Adrenal gland (tissue), 12 donors: ENCODE measurements around the gene OPRL1. TPM values are rescaled to one million over a fixed set of nuclear protein-coding genes. Genes with fewer than 3 reads are reported as not detected.

Experiments
- DNase-seq, 7 donors: peaks; one replicate each; pipeline ENCODE4 v3.0.0-alpha.2; 2019 to 2020
- H3K27ac ChIP-seq, 5 donors: fragments of 200-600 bp; sonication (generic) in 4 of 5; 1 replicate in 3 of 5; 2 replicates in 2 of 5; pipeline versions ENCODE4 v1.5.1 to v1.8.0; 2016 to 2020; ENCODE audit warnings: mild to moderate bottlenecking in 1 of 5
- H3K27me3 ChIP-seq: fragments of 200-600 bp; 2 replicates; pipeline ENCODE4 v1.8.0; 2021
- H3K36me3 ChIP-seq, 2 donors: fragments of 200-600 bp; replicated peaks in 1 of 2; 1 replicate in 1 of 2; 2 replicates in 1 of 2; pipeline versions ENCODE4 v1.5.1 to v1.8.0; 2018 to 2022
- H3K4me1 ChIP-seq, 2 donors: fragments of 200-600 bp; replicated peaks in 1 of 2; 1 replicate in 1 of 2; 2 replicates in 1 of 2; pipeline versions ENCODE4 v1.5.1 to v1.8.0; 2018 to 2021
- H3K4me3 ChIP-seq, 4 donors: fragments of 200-600 bp; sonication (generic) in 3 of 4; one replicate each; pipeline ENCODE4 v1.5.1; 2016 to 2018
- H3K9me3 ChIP-seq, 3 donors: fragments of 200-600 bp; sonication (generic) in 1 of 3; replicated peaks in 1 of 3; 1 replicate in 2 of 3; 2 replicates in 1 of 3; pipeline versions ENCODE4 v1.5.1 to v1.8.0; 2016 to 2021
- CTCF ChIP-seq, 6 experiments: fragments of 450-650 bp in 4 of 6; fragments of 200-600 bp in 2 of 6; sonication (generic) in 1 of 6; IDR thresholded peaks; 1 replicate in 5 of 6; 2 replicates in 1 of 6; pipeline versions ENCODE4 v1.5.1 to v1.8.0; 2016 to 2021; ENCODE audit warnings: antibody characterized with exemption in 6 of 6, mild to moderate bottlenecking in 2 of 6, moderate library complexity in 1 of 6
- POLR2A ChIP-seq, 2 donors: fragments of 450-650 bp; IDR thresholded peaks; one replicate each; pipeline ENCODE4 v1.6.1; 2017; ENCODE audit warnings: antibody characterized with exemption in 2 of 2, mild to moderate bottlenecking in 2 of 2, moderate library complexity in 1 of 2
- WGBS, 4 donors: extraction: QIAGEN DNeasy Blood & Tissue Kit in 2 of 4; methylation state at CpG; one replicate each; pipeline versions ENCODE4 v1.1.5 to v1.1.7; 2013 to 2017; 5-methylcytosine and 5-hydroxymethylcytosine counted together
- intact Hi-C, 2 donors: fragments of 100-400 bp; cut with DNase I; formaldehyde crosslinking; loops; one replicate each; pipeline versions ENCODE4 v1.14.1 to v1.15.0; 2022 to 2023
- polyA plus RNA-seq, 3 donors: library from polyadenylated mRNA; stranded (reverse); fragments of 200-250 nt in 2 of 3; fragments of 350-450 nt in 1 of 3; fragmentation: Illumina TruSeq in 1 of 3; extraction: RNeasy Lipid Tissue Mini Kit (QIAGEN cat#74804) in 1 of 3; gene quantifications; one replicate each; pipeline ENCODE4 v1.2.3, GENCODE V29; 2013 to 2014
- total RNA-seq, 9 donors: library from RNA; depleted of rRNA in 4 of 9; stranded (reverse); fragments of >200 nt in 4 of 9; fragments of 120-200 nt in 1 of 9; fragmentation: NEBNext Ultra II Directional in 1 of 9; extraction: Animal tissue kit (Norgen Biotek cat#: 25700) in 1 of 9; gene quantifications; one replicate each; pipeline versions ENCODE4 v1.1.0 to v1.2.4, GENCODE V29; 2013 to 2023
- donor health status: healthy with polysubstance abuse.
- donor health status: Bipolar disorder and iron deficiency.
- donor health status: DM: yes; HTN: yes; CAD: no.
- donor health status: DM: no; HTN: no; CAD: no.
- donor health status: DM: no; HTN: no; CAD: no.
- donor health status: DM: yes; HTN: yes; CAD: no.

OPRL1 gene
- total and polyA plus RNA-seq, 12 donors, result 0.24 to 5.7 (median 2.2) TPM

GRCh38 chr20:64073476-64074183 lies 6.3 kb upstream of the OPRL1 start:
- H3K36me3 ChIP-seq, result peaks cover 0 to 16% of the 10 kb centered on the region in 2 donors
- TF ChIP-seq CTCF (IDR thresholded peaks at IDR 0.05) (no peak), POLR2A (IDR thresholded peaks at IDR 0.05) (no peak)
- peaks cover 0 to 3% of the 10 kb centered on the region in 2 donors for H3K4me1 ChIP-seq
- intact Hi-C loops, result no loop called here
- H3K9me3 ChIP-seq, result no peaks in the 10 kb centered on the region
- no peaks in the 10 kb centered on the region for H3K27me3 ChIP-seq
- 92 to 95% (median 94%) methylated on average over 5 to 37 of the region's 37 CpGs for WGBS, 4 donors
- no peak for DNase-seq
- no peak overlapping the region for H3K4me3 ChIP-seq
- H3K27ac ChIP-seq, result no peak overlapping the region

- H3K4me1 ChIP-seq, result peaks cover 5 to 10% of the 10 kb centered on the region in 2 donors
- H3K9me3 ChIP-seq, result no peaks in the 10 kb centered on the region
- no peak overlapping the region for H3K4me3 ChIP-seq
- no peaks in the 10 kb centered on the region for H3K27me3 ChIP-seq
- intact Hi-C loops, result no loop called here
- peaks cover 0 to 16% of the 10 kb centered on the region in 2 donors for H3K36me3 ChIP-seq
- no peak for DNase-seq
- H3K27ac ChIP-seq, result no peak overlapping the region
- 92 to 95% (median 93%) methylated on average over 16 to 28 of the region's 28 CpGs for WGBS, 4 donors
- TF ChIP-seq CTCF (IDR thresholded peaks at IDR 0.05), result no peak
- no peak for TF ChIP-seq POLR2A (IDR thresholded peaks at IDR 0.05)
Observed at GRCh38 chr20:64074184-64074789, 5.6 kb upstream of the OPRL1 start.

- Histone ChIP-seq H3K4me1 (peaks cover 6 to 12% of the 10 kb centered on the region in 2 donors), H3K36me3 (peaks cover 0 to 16% of the 10 kb centered on the region in 2 donors), H3K9me3 (no peaks in the 10 kb centered on the region), H3K27ac (no peak overlapping the region), H3K27me3 (no peaks in the 10 kb centered on the region), H3K4me3 (no peak overlapping the region)
- TF ChIP-seq CTCF (IDR thresholded peaks at IDR 0.05) (no peak), POLR2A (IDR thresholded peaks at IDR 0.05) (no peak)
- DNase-seq, result no peak
- 90 to 100% (median 94%) methylated on average over 3 to 8 of the region's 8 CpGs; no CpG with 5 or more reads in 1 of the 4 donors for WGBS, 4 donors
- intact Hi-C loops, result no loop called here
Observed at GRCh38 chr20:64074963-64075362, 4.9 kb upstream of the OPRL1 start.

GRCh38 chr20:64075556-64075955 lies 4.3 kb upstream of the OPRL1 start:
- no peak for DNase-seq
- Histone ChIP-seq H3K4me1 (peaks cover 6 to 12% of the 10 kb centered on the region in 2 donors), H3K9me3 (no peaks in the 10 kb centered on the region), H3K27me3 (no peaks in the 10 kb centered on the region), H3K4me3 (no peak overlapping the region), H3K36me3 (peaks cover 0 to 16% of the 10 kb centered on the region in 2 donors), H3K27ac (no peak overlapping the region)
- intact Hi-C loops, result no loop called here
- TF ChIP-seq POLR2A (IDR thresholded peaks at IDR 0.05) (no peak), CTCF (IDR thresholded peaks at IDR 0.05) (no peak)
- 90 to 94% (median 92%) methylated on average over 11 to 12 of the region's 12 CpGs for WGBS, 4 donors
